ENCODE results near the gene HSPH1. TPM values are rescaled to one million over a fixed set of nuclear protein-coding genes. Genes with fewer than 3 reads are reported as not detected.

HSPH1 gene
- total and polyA plus RNA-seq, 2 donors (not counting 3 experiments of a cell fraction or from before 2014, with no cell fraction given) = 15.8 to 124 TPM

GRCh38 chr13:31101472-31102170, 60.1 kb downstream of the HSPH1 start:
- no peak for TF ChIP-seq JUN (IDR thresholded peaks at IDR 0.05; ENCODE audit: borderline replicate concordance, insufficient read depth, insufficient read length, low read depth)
- TF ChIP-seq POLR2A (IDR thresholded peaks at IDR 0.05; ENCODE audit: low read depth, low read length) = no peak
- TF ChIP-seq GATA2 (IDR thresholded peaks at IDR 0.05; ENCODE audit: insufficient read depth, insufficient read length, low read depth, low read length) = no peak
- no peak for TF ChIP-seq MAX (IDR thresholded peaks at IDR 0.05; ENCODE audit: insufficient read depth, insufficient read length)
- TF ChIP-seq MYC (IDR thresholded peaks at IDR 0.05; ENCODE audit: low read depth, low read length) = no peak
- no peak for TF ChIP-seq POLR2AphosphoS5 (IDR thresholded peaks at IDR 0.05; ENCODE audit: insufficient read depth, low read depth, low read length)
- no peak for TF ChIP-seq EZH2 (IDR thresholded peaks at IDR 0.05; ENCODE audit: borderline replicate concordance, low read depth, low read length, severe bottlenecking)
- no peak for TF ChIP-seq CTCF (IDR thresholded peaks at IDR 0.05; ENCODE audit: extremely low read depth in 1 of 2, insufficient read depth in 1 of 2, low read depth in 1 of 2, low read length in 2 of 2)
- no peak for TF ChIP-seq FOS (IDR thresholded peaks at IDR 0.05; ENCODE audit: borderline replicate concordance, insufficient read depth, low read length)
- POLR2A ChIA-PET = no interaction called here
- peaks cover 5 to 15% of the 10 kb centered on the region in 2 experiments for H3K27me3 ChIP-seq (ENCODE audit: control insufficient read depth in 2 of 2, insufficient read depth in 2 of 2, low read length in 2 of 2)
- no peak overlapping the region for H3K27ac ChIP-seq (ENCODE audit: insufficient read depth, low read depth, low read length)
- H3K4me1 ChIP-seq (ENCODE audit: control insufficient read depth, extremely low read depth, insufficient read depth, low read length) = no peaks in the 10 kb centered on the region
- intact Hi-C loops (cut with micrococcal nuclease) (no loop called here), dilution Hi-C loops (cut with MboI; ENCODE audit: extremely low pct_ligation_motif_present, low sequenced_read_pairs) (no loop called here)
- H3K36me3 ChIP-seq (ENCODE audit: control insufficient read depth in 2 of 2, extremely low read depth in 1 of 2, insufficient read depth in 2 of 2, low read length in 2 of 2) = no peaks in the 10 kb centered on the region
- H3K9me1 ChIP-seq (replicated peaks; ENCODE audit: control insufficient read depth, extremely low read depth, insufficient read depth, low read length) = no peaks in the 10 kb centered on the region
- DNase-seq (ENCODE audit: low read depth, low spot score) (no peak), FAIRE-seq (no peak)
- H3K4me2 ChIP-seq (ENCODE audit: insufficient read depth, low read length) = no peak overlapping the region
- CTCF ChIA-PET = interaction anchor here (0.9 to 1.8 kb wide), 3 partner anchors 14 to 59 kb away, joined by 3 to 4 read pairs (median 4); no protein-coding TSS in a partner anchor
- BruUV-seq (replicated peaks) = no TSS peak
- no peak overlapping the region for H2AFZ ChIP-seq (ENCODE audit: low read depth, low read length)
- H3K9me3 ChIP-seq (replicated peaks; ENCODE audit: control insufficient read depth, insufficient read depth, low read length) = no peaks in the 10 kb centered on the region
- H3K9ac ChIP-seq (replicated peaks; ENCODE audit: extremely low read depth, insufficient read depth, low read length) = no peak overlapping the region
- H3K4me3 ChIP-seq (replicated peaks in 1 of 3; ENCODE audit: insufficient read depth in 1 of 3, low read depth in 1 of 3, low read length in 3 of 3) = no peak overlapping the region
- H4K20me1 ChIP-seq (replicated peaks; ENCODE audit: control insufficient read depth, extremely low read depth, insufficient read depth, low read length) = no peaks in the 10 kb centered on the region
- H3K79me2 ChIP-seq (ENCODE audit: control insufficient read depth, insufficient read depth, low read length) = no peaks in the 10 kb centered on the region

Data from endothelial cell of umbilical vein (primary cell).